OCI-LY1 (cell line): Measurements from ENCODE around the gene SH2D5.

Source experiments
- EZH2 ChIP-seq: fragments of 200-600 bp; sonication (generic), shearing (Covaris generic); IDR thresholded peaks from 2 replicates; pipeline ENCODE4 v1.8.0; 2017; ENCODE audit warnings: borderline replicate concordance, mixed run types, mild to moderate bottlenecking, antibody characterized with exemption, low read length, moderate library complexity, mixed read lengths
- TF ChIP-seq, protein P1 (sequence below): fragments of 200-600 bp; sonication (generic), shearing (Covaris generic); IDR thresholded peaks from 2 replicates; pipeline ENCODE4 v1.5.1; 2017; ENCODE audit warnings: mild to moderate bottlenecking, antibody characterized with exemption, low read length, moderate library complexity, mixed read lengths

DNA sequence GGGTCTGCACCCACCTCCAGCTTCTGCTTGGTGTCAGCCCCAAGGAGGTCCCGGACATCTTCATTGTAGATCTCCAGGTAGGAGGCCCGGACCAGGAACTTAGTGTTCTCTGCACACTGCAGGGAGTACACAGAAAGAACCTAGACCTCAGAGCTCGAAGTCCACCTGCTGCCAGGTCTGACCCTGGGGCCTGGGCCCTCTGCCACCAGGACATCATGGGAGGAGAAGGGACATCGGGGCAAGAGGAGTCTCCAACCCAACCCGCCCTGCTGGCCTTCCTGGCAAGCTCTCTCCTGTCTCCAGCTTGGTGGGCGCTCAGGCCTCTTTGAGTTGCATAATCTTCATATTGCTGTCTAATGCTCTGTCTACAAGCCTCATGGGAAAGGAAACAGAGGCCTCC is 19.1 kb downstream of the SH2D5 start:
- TF ChIP-seq, protein P1, sequence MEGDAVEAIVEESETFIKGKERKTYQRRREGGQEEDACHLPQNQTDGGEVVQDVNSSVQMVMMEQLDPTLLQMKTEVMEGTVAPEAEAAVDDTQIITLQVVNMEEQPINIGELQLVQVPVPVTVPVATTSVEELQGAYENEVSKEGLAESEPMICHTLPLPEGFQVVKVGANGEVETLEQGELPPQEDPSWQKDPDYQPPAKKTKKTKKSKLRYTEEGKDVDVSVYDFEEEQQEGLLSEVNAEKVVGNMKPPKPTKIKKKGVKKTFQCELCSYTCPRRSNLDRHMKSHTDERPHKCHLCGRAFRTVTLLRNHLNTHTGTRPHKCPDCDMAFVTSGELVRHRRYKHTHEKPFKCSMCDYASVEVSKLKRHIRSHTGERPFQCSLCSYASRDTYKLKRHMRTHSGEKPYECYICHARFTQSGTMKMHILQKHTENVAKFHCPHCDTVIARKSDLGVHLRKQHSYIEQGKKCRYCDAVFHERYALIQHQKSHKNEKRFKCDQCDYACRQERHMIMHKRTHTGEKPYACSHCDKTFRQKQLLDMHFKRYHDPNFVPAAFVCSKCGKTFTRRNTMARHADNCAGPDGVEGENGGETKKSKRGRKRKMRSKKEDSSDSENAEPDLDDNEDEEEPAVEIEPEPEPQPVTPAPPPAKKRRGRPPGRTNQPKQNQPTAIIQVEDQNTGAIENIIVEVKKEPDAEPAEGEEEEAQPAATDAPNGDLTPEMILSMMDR, result no peak
- no peak for TF ChIP-seq EZH2
